HL-60 (cell line): ENCODE measurements around the gene AMFR.

Experiments
- DNase-seq, 2 experiments: peaks; one replicate each; pipeline ENCODE4 v3.0.0-alpha.2; 2010 to 2020; ENCODE audit warnings: low read depth in 1 of 2, low spot score in 1 of 2
- H3K27ac ChIP-seq: fragments of 250-450 bp; sonication (Bioruptor Pico); replicated peaks from 2 replicates; pipeline ENCODE4 v1.5.1; 2020; ENCODE audit warnings: mild to moderate bottlenecking, moderate library complexity
- H3K27me3 ChIP-seq: fragments of 250-450 bp; sonication (Bioruptor Pico); 2 replicates; pipeline ENCODE4 v1.5.1; 2021; ENCODE audit warnings: mild to moderate bottlenecking, moderate library complexity; ENCODE audit not compliant: insufficient read depth, poor library complexity, severe bottlenecking
- H3K4me3 ChIP-seq: replicated peaks from 2 replicates; pipeline ENCODE4 v1.5.1; 2011; ENCODE audit warnings: mild to moderate bottlenecking, control low read depth, low read length; ENCODE audit not compliant: insufficient read depth
- CTCF ChIP-seq: IDR thresholded peaks from one replicate; pipeline ENCODE4 v1.5.1; 2011; ENCODE audit warnings: low read length, control low read depth, inconsistent platforms; ENCODE audit not compliant: insufficient read depth
- GABPA ChIP-seq: IDR thresholded peaks from 2 replicates; pipeline ENCODE4 v1.6.1; 2012; ENCODE audit warnings: low read depth
- POLR2AphosphoS5 ChIP-seq: IDR thresholded peaks from 2 replicates; pipeline ENCODE4 v1.6.1; 2012; ENCODE audit warnings: low read depth
- REST ChIP-seq: IDR thresholded peaks from 2 replicates; pipeline ENCODE4 v1.6.1; 2012; ENCODE audit warnings: low read depth; ENCODE audit not compliant: insufficient replicate concordance
- SPI1 ChIP-seq: IDR thresholded peaks from 2 replicates; pipeline ENCODE4 v1.6.1; 2012; ENCODE audit warnings: low read depth, mild to moderate bottlenecking, borderline replicate concordance

The AMFR gene

GRCh38 chr16:56357241-56357764 is 68.0 kb downstream of the AMFR start:
- TF ChIP-seq GABPA: no peak
- no peak for TF ChIP-seq SPI1
- TF ChIP-seq POLR2AphosphoS5: no peak
- no peak for TF ChIP-seq CTCF
- TF ChIP-seq REST: no peak
- DNase-seq: no peak
- Histone ChIP-seq H3K4me3 (no peak overlapping the region), H3K27ac (no peak overlapping the region), H3K27me3 (no peaks in the 10 kb centered on the region)

- no peak overlapping the region for H3K4me3 ChIP-seq
- peak; percentile 8 to 73 for DNase-seq
- H3K27me3 ChIP-seq: peaks cover 2% of the 10 kb centered on the region
- H3K27ac ChIP-seq: no peak overlapping the region
- TF ChIP-seq POLR2AphosphoS5 (no peak), GABPA (no peak), SPI1 (no peak), REST (no peak), CTCF (peak; percentile 83)
Observed at GRCh38 chr16:56356276-56357240, 68.8 kb downstream of the AMFR start.

- Histone ChIP-seq H3K27ac (no peak overlapping the region), H3K4me3 (no peak overlapping the region)
- TF ChIP-seq REST (no peak), POLR2AphosphoS5 (no peak), CTCF (no peak), SPI1 (no peak), GABPA (no peak)
Observed at GRCh38 chr16:56355786-56356275, 69.5 kb downstream of the AMFR start.

More at GRCh38 chr16:56355786-56356275, 69.5 kb downstream of the AMFR start:
- no peak for DNase-seq
- H3K27me3 ChIP-seq: peaks cover 2% of the 10 kb centered on the region
